Ovary (tissue), 9 donors: ENCODE results near the gene UBE2QL1. TPM values are rescaled to one million over a fixed set of nuclear protein-coding genes. Genes with fewer than 3 reads are reported as not detected.

Experiments
- DNase-seq, 5 donors: peaks; one replicate each; pipeline ENCODE4 v3.0.0-alpha.2; 2019 to 2020
- H3K27ac ChIP-seq, 2 donors: fragments of 200-600 bp; one replicate each; pipeline versions ENCODE4 v1.5.1 to v1.8.0; 2019 to 2022
- H3K27me3 ChIP-seq: fragments of 200-600 bp; one replicate; pipeline ENCODE4 v1.8.0; 2022
- H3K36me3 ChIP-seq: fragments of 200-600 bp; sonication (generic); one replicate; pipeline ENCODE4 v1.5.1; 2019
- H3K4me1 ChIP-seq: one replicate; pipeline ENCODE4 v1.8.1; 2013; ENCODE audit warnings: mild to moderate bottlenecking, moderate library complexity; ENCODE audit not compliant: insufficient read depth
- H3K4me3 ChIP-seq: fragments of 200-600 bp; sonication (generic); one replicate; pipeline ENCODE4 v1.5.1; 2017
- H3K9me3 ChIP-seq, 2 donors: fragments of 200-600 bp in 1 of 2; sonication (generic) in 1 of 2; one replicate each; pipeline versions ENCODE4 v1.5.1 to v1.8.1; 2013 to 2019; ENCODE audit warnings: mild to moderate bottlenecking in 1 of 2, moderate library complexity in 1 of 2
- CTCF ChIP-seq, 3 donors: fragments of 450-650 bp in 2 of 3; fragments of 200-600 bp in 1 of 3; IDR thresholded peaks; one replicate each; pipeline versions ENCODE4 v1.5.1 to v1.8.0; 2016 to 2022; ENCODE audit warnings: antibody characterized with exemption in 3 of 3, mild to moderate bottlenecking in 1 of 3
- EP300 ChIP-seq: sonication (generic); formaldehyde crosslinking; IDR thresholded peaks from one replicate; pipeline ENCODE4 v1.6.1; 2017; ENCODE audit warnings: antibody characterized with exemption
- POLR2A ChIP-seq: fragments of 450-650 bp; IDR thresholded peaks from one replicate; pipeline ENCODE4 v1.6.1; 2017; ENCODE audit warnings: antibody characterized with exemption, mild to moderate bottlenecking, moderate library complexity
- WGBS, 3 donors: extraction: QIAGEN DNeasy Blood & Tissue Kit in 1 of 3; methylation state at CpG; one replicate each; pipeline versions ENCODE4 v1.1.5 to v1.1.7; 2013 to 2017; 5-methylcytosine and 5-hydroxymethylcytosine counted together
- intact Hi-C, 4 donors: fragments of 100-400 bp; cut with DNase I; formaldehyde crosslinking; loops; one replicate each; pipeline versions ENCODE4 v1.11.0 to v1.15.1; 2022 to 2023
- polyA plus RNA-seq, 2 donors: library from polyadenylated mRNA; stranded (reverse); fragments of 200-250 nt in 1 of 2; fragments of 350-450 nt in 1 of 2; fragmentation: Illumina TruSeq in 1 of 2; extraction: RNeasy Lipid Tissue Mini Kit (QIAGEN cat#74804) in 1 of 2; gene quantifications; one replicate each; pipeline ENCODE4 v1.2.3, GENCODE V29; 2013 to 2014
- total RNA-seq, 7 donors: library from RNA; depleted of rRNA in 2 of 7; stranded (reverse); fragments of >200 nt in 2 of 7; fragmentation: NEBNext Ultra II Directional in 3 of 7; extraction: Animal tissue kit (Norgen Biotek cat#: 25700) in 3 of 7; gene quantifications; one replicate each; pipeline versions ENCODE4 v1.1.0 to v1.2.4, GENCODE V29; 2016 to 2023
- donor health status: DM: no; HTN: no; CAD: no; lungs with moderate emphysema.
- donor health status: DM: no; HTN: no; CAD: no.
- donor health status: Bipolar disorder and iron deficiency.
- donor health status: DM: yes; HTN: yes; CAD: no.
- donor health status: DM: no; HTN: no; CAD: no.
- donor health status: DM: yes; HTN: yes; CAD: no.

The UBE2QL1 gene
- total and polyA plus RNA-seq, 9 donors: 0.30 to 6.4 (median 1.3) TPM

DNA sequence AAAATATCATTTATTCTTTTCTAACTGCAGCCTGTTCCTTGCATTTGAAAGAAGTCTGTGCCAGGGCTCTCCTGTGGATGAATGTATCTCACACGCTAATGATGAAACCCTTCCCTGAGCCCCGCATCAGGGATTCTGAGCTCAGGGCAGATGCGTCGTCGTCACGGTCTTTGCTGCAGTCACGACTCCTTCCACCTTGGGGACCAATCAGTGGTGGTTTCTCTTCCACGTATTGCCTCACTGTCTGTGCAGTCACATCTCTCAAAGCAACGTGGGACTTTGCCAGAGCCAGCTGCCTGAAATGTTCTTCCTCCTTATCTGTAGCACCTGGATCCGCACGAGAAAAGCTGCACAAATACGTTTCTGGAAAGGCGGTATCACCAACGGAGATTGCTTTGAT is 13.9 kb upstream of the UBE2QL1 start:
- no peaks in the 10 kb centered on the region for H3K9me3 ChIP-seq
- no peak for TF ChIP-seq CTCF (IDR thresholded peaks at IDR 0.05)
- TF ChIP-seq POLR2A: no peak
- TF ChIP-seq EP300: no peak
- H3K27ac ChIP-seq: no peak overlapping the region
- no peak overlapping the region for H3K4me3 ChIP-seq
- intact Hi-C loops: no loop called here
- whole genome bisulfite sequencing, 3 donors: 65 to 69% (median 65%) methylated on average over 14 of the region's 14 CpGs
- no peaks in the 10 kb centered on the region for H3K36me3 ChIP-seq
- H3K4me1 ChIP-seq: no peaks in the 10 kb centered on the region
- DNase-seq: no peak
- no peaks in the 10 kb centered on the region for H3K27me3 ChIP-seq

- no peaks in the 10 kb centered on the region for H3K36me3 ChIP-seq
- H3K4me3 ChIP-seq: no peak overlapping the region
- H3K9me3 ChIP-seq: no peaks in the 10 kb centered on the region
- WGBS, 3 donors: 26 to 36% (median 30%) methylated on average over 8 of the region's 8 CpGs
- H3K27me3 ChIP-seq: no peaks in the 10 kb centered on the region
- H3K27ac ChIP-seq: no peak overlapping the region
- no peak for DNase-seq
- TF ChIP-seq CTCF (IDR thresholded peaks at IDR 0.05) (no peak), EP300 (no peak), POLR2A (no peak)
- intact Hi-C loops: no loop called here
- no peaks in the 10 kb centered on the region for H3K4me1 ChIP-seq
Observed at GRCh38 chr5:6435356-6435755, 13.3 kb upstream of the UBE2QL1 start.

DNA sequence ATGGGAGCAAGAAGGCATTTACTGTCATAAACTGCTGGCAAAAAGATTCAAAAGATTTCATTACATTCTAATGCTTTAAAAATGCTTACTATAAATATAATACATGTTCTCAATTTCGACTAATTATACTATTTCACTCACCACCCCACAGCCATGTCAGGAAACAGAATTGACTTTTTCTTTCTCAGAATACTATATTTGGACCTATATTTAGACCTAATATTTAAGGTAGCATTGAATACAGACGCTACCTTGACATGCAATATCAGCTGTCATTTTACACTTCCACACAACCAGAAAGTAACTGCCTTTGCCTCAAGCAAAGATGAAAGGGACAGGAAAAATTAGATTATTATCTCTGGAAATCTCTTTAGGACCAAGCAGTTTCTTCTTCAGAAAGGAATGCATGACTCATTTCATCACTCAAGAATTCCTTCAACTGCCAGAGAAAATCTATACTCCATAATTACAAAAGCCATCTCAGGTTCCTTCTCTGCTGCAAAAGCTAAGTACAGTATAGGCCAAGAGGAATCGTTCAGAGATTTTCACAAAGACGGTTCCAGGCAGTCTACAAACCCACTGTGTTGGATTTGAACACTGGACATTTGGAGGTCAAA is 11.8 kb upstream of the UBE2QL1 start:
- H3K27me3 ChIP-seq: no peaks in the 10 kb centered on the region
- no peak for DNase-seq
- H3K4me1 ChIP-seq: no peaks in the 10 kb centered on the region
- intact Hi-C loops: no loop called here
- H3K36me3 ChIP-seq: no peaks in the 10 kb centered on the region
- H3K4me3 ChIP-seq: no peak overlapping the region
- WGBS, 3 donors: 66 to 83% (median 82%) methylated on average over 4 of the region's 4 CpGs
- TF ChIP-seq EP300 (no peak), CTCF (IDR thresholded peaks at IDR 0.05) (no peak), POLR2A (no peak)
- no peak overlapping the region for H3K27ac ChIP-seq
- H3K9me3 ChIP-seq: no peaks in the 10 kb centered on the region

- no peak for TF ChIP-seq EP300
- 86 to 88% (median 86%) methylated on average over 5 of the region's 5 CpGs for WGBS, 3 donors
- intact Hi-C loops: no loop called here
- DNase-seq: no peak
- no peak overlapping the region for H3K27ac ChIP-seq
- H3K9me3 ChIP-seq: no peaks in the 10 kb centered on the region
- no peaks in the 10 kb centered on the region for H3K27me3 ChIP-seq
- no peaks in the 10 kb centered on the region for H3K4me1 ChIP-seq
- H3K36me3 ChIP-seq: no peaks in the 10 kb centered on the region
- H3K4me3 ChIP-seq: no peak overlapping the region
Observed at GRCh38 chr5:6439588-6440550, 8.8 kb upstream of the UBE2QL1 start.

DNA sequence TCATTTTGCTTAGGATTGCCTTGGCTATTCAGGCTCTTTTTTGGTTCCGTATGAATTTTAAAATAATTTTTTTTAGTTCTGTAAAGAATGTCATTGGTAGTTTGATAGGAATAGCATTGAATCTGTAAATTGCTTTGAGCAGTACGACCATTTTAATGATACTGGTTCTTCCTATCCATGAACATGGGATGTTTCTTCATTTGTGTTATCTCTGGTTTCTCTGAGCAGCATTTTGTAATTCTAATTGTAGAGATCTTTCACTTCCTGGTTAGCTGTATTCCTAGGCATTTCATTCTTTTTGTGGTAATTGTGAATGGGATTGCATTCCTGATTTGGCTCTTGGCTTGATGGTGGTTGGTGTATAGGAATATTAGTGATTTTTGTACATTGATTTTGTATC is 6.3 kb upstream of the UBE2QL1 start:
- WGBS, 3 donors: 84 to 89% (median 84%) methylated on average over 2 of the region's 2 CpGs
- no peak overlapping the region for H3K4me3 ChIP-seq
- no peaks in the 10 kb centered on the region for H3K36me3 ChIP-seq
- intact Hi-C loops: no loop called here
- no peak for DNase-seq
- no peaks in the 10 kb centered on the region for H3K9me3 ChIP-seq
- H3K27ac ChIP-seq: no peak overlapping the region
- TF ChIP-seq POLR2A (no peak), CTCF (IDR thresholded peaks at IDR 0.05) (no peak), EP300 (no peak)
- no peaks in the 10 kb centered on the region for H3K4me1 ChIP-seq
- no peaks in the 10 kb centered on the region for H3K27me3 ChIP-seq
